Inflammatory macrophage treated with lipopolysaccharide for 1 hour (primary cell): Measurements from ENCODE around the gene PSMB10.

Experiments
- DNase-seq, 2 donors: peaks; one replicate each; pipeline ENCODE4 v3.0.0-alpha.2; 2020 to 2022

Gene PSMB10

GRCh38 chr16:67888331-67888730 lies 48.3 kb downstream of the PSMB10 start:
- no peak for DNase-seq

GRCh38 chr16:67886387-67886786 lies 50.3 kb downstream of the PSMB10 start:
- no peak for DNase-seq

- no peak for DNase-seq
Observed at GRCh38 chr16:67885976-67886375, 50.7 kb downstream of the PSMB10 start.

DNA sequence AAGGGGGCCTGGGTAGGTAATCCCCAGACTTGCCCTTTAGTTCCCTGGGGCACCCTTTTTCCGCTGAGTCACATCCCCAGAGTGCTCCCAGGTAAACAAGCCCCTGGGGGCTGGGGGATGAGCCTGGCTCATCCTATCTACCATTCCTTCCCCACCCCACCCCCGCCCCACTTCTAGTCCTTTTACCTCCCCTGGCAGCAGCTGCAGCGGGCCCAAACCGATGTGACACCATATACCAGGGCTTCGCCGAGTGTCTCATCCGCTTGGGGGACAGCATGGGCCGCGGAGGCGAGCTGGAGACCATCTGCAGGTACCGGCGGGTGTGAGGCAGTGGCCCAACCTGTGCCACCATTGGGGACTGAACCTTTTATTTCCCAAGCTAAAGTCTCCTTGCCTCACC lies 51.1 kb downstream of the PSMB10 start:
- no peak for DNase-seq

DNA sequence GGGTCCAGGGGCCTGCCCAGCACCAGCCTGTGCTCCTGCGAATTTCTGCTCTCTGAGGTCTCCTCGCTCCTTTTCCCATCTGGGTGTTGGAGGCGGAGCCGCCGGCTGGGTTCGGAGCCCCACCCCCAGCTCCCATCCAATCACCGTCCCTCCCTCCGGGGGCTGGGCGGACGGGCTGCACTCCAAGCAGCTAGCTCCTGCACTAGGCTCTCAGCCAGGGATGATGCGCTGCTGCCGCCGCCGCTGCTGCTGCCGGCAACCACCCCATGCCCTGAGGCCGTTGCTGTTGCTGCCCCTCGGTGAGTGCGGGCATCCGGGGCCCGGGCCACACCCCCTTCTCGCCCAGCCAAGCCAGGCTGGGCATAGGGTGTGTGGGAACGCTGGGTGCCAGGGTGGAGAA lies 52.0 kb downstream of the PSMB10 start, which contains the start of gene NRN1L:
NRN1L (plus strand) TSS at position 202 of the 400 bp plus-strand sequence; CDS start at position 221, 19 bp downstream.
- DNase-seq, result no peak
